OCI-LY1 (cell line): Measurements from ENCODE around the gene BICD1.
"Not testable (repeated sequence)": the region's sequence is repeated elsewhere in the genome, so short reads cannot be mapped to it uniquely, and the experiment has no call there.

Source experiments
- EZH2 ChIP-seq: fragments of 200-600 bp; sonication (generic), shearing (Covaris generic); IDR thresholded peaks from 2 replicates; pipeline ENCODE4 v1.8.0; 2017; ENCODE audit warnings: borderline replicate concordance, mixed run types, mild to moderate bottlenecking, antibody characterized with exemption, low read length, moderate library complexity, mixed read lengths
- TF ChIP-seq, protein P1 (sequence below): fragments of 200-600 bp; sonication (generic), shearing (Covaris generic); IDR thresholded peaks from 2 replicates; pipeline ENCODE4 v1.5.1; 2017; ENCODE audit warnings: mild to moderate bottlenecking, antibody characterized with exemption, low read length, moderate library complexity, mixed read lengths

DNA sequence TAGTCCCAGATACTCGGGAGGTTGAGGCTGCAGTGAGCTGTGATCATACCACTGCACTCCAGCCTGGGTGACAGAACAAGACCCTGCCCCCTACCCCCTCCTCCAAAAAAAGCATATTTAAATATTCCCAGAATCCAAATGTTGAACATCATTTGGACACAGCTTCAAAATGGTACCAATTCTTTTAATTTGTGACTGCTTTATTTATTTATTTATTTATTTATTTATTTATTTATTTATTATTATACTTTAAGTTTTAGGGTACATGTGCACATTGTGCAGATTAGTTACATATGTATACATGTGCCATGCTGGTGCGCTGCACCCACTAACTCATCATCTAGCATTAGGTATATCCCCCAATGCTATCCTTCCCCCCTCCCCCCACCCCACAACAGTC is 124.7 kb downstream of the BICD1 start:
- TF ChIP-seq, protein P1, sequence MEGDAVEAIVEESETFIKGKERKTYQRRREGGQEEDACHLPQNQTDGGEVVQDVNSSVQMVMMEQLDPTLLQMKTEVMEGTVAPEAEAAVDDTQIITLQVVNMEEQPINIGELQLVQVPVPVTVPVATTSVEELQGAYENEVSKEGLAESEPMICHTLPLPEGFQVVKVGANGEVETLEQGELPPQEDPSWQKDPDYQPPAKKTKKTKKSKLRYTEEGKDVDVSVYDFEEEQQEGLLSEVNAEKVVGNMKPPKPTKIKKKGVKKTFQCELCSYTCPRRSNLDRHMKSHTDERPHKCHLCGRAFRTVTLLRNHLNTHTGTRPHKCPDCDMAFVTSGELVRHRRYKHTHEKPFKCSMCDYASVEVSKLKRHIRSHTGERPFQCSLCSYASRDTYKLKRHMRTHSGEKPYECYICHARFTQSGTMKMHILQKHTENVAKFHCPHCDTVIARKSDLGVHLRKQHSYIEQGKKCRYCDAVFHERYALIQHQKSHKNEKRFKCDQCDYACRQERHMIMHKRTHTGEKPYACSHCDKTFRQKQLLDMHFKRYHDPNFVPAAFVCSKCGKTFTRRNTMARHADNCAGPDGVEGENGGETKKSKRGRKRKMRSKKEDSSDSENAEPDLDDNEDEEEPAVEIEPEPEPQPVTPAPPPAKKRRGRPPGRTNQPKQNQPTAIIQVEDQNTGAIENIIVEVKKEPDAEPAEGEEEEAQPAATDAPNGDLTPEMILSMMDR, result not testable (repeated sequence)
- TF ChIP-seq EZH2, result not testable (repeated sequence)
